HepG2 (cell line): Measurements from ENCODE around the gene KRTAP5-1. TPM values are rescaled to one million over a fixed set of nuclear protein-coding genes. Genes with fewer than 3 reads are reported as not detected.
"Not testable (repeated sequence)": the region's sequence is repeated elsewhere in the genome, so short reads cannot be mapped to it uniquely, and the experiment has no call there.

Source experiments
- ATAC-seq: fragments of 200-7000 bp; cut with Tn5 transposase; 3 replicates; pipeline ENCODE4 v1.9.1; 2020; ENCODE audit warnings: mild to moderate bottlenecking, moderate library complexity
- BruUV-seq: library from RNA; stranded (reverse); fragments of 400-500 nt; replicated peaks from 2 replicates; lab custom pipeline; 2021; lab: Mats Ljungman, UMichigan
- CTCF ChIA-PET: fragments of 300-600 bp; formaldehyde crosslinking; extraction: SDS; loops from one replicate; lab custom pipeline; 2021; ENCODE audit warnings: low total read pairs, inconsistent platforms, low intra/inter-chr PET ratio; lab: Yijun Ruan, JAX
- POLR2A ChIA-PET: fragments of 350-600 bp; sonication (Branson Sonifier 250); formaldehyde crosslinking; loops from one replicate; lab custom pipeline; 2020; ENCODE audit warnings: antibody characterized with exemption, inconsistent platforms; lab: Yijun Ruan, JAX
- DNase-seq: peaks from one replicate; pipeline ENCODE4 v3.0.0-alpha.2; 2015; ENCODE audit warnings: low spot score
- FAIRE-seq: peaks from 3 replicates; lab custom pipeline; 2011; peaks lifted over from hg19 to GRCh38; lab: Jason Lieb, UNC
- H2AFZ ChIP-seq: one replicate; pipeline ENCODE4 v1.6.1; 2011; ENCODE audit warnings: low read length, inconsistent platforms
- H3K27ac ChIP-seq: fragments of 300-600 bp; 3 replicates; pipeline ENCODE4 v1.8.0; 2011; ENCODE audit warnings: mixed run types, mild to moderate bottlenecking, mixed read lengths, low read length, inconsistent platforms; ENCODE audit not compliant: insufficient read depth; ENCODE audit errors: extremely low read length
- H3K27me3 ChIP-seq, 2 experiments: fragments of 200-600 bp in 1 of 2; 2 replicates in 1 of 2; 3 replicates in 1 of 2; pipeline versions ENCODE4 v1.6.0 to v1.8.0; 2011; ENCODE audit warnings: low read length in 2 of 2, mild to moderate bottlenecking in 2 of 2, moderate library complexity in 2 of 2, inconsistent platforms in 1 of 2; ENCODE audit not compliant: insufficient read depth in 2 of 2, control insufficient read depth in 1 of 2
- H3K36me3 ChIP-seq, 2 experiments: fragments of 200-600 bp in 1 of 2; replicated peaks in 1 of 2; 2 replicates in 1 of 2; 3 replicates in 1 of 2; pipeline versions ENCODE4 v1.5.1 to v1.8.0; 2011; ENCODE audit warnings: low read length in 2 of 2, inconsistent platforms in 1 of 2; ENCODE audit not compliant: insufficient read depth in 2 of 2, control insufficient read depth in 1 of 2
- H3K4me1 ChIP-seq: 2 replicates; pipeline ENCODE4 v1.5.1; 2012; ENCODE audit warnings: low read length, inconsistent platforms; ENCODE audit not compliant: insufficient read depth
- H3K4me2 ChIP-seq: 2 replicates; pipeline ENCODE4 v1.6.0; 2011; ENCODE audit warnings: low read depth, low read length, inconsistent platforms
- H3K4me3 ChIP-seq, 3 experiments: fragments of 200-600 bp in 1 of 3; sonication (generic), shearing (Covaris generic) in 1 of 3; replicated peaks in 1 of 3; 2 replicates each; pipeline ENCODE4 v1.5.1; 2011 to 2016; ENCODE audit warnings: low read length in 3 of 3, inconsistent platforms in 2 of 3, low read depth in 2 of 3, mild to moderate bottlenecking in 2 of 3, control low read depth in 1 of 3, mixed read lengths in 1 of 3; ENCODE audit not compliant: insufficient read depth in 1 of 3
- H3K79me2 ChIP-seq: one replicate; pipeline ENCODE4 v1.6.1; 2011; ENCODE audit warnings: low read length, inconsistent platforms; ENCODE audit not compliant: insufficient read depth
- H3K9ac ChIP-seq: 2 replicates; pipeline ENCODE4 v1.6.0; 2011; ENCODE audit warnings: mild to moderate bottlenecking, low read depth, low read length, inconsistent platforms; ENCODE audit not compliant: insufficient read depth
- H3K9me3 ChIP-seq: 2 replicates; pipeline ENCODE4 v1.5.1; 2012; ENCODE audit warnings: mild to moderate bottlenecking, low read length
- H4K20me1 ChIP-seq: 2 replicates; pipeline ENCODE4 v1.6.0; 2011; ENCODE audit warnings: inconsistent platforms, mild to moderate bottlenecking, low read length, moderate library complexity; ENCODE audit not compliant: insufficient read depth
- MED1 ChIP-seq: sonication (generic); formaldehyde crosslinking; IDR thresholded peaks from 2 replicates; pipeline ENCODE4 v1.4.0; 2020; ENCODE audit warnings: missing genetic modification reagents
- WGBS: methylation state at CpG from one replicate; pipeline ENCODE4 v1.1.6; 2017; ENCODE audit warnings: low lambda C conversion rate; 5-methylcytosine and 5-hydroxymethylcytosine counted together
- in situ Hi-C: cut with HindIII; loops from 2 replicates; pipeline ENCODE4 v1.10.0; 2017; ENCODE audit warnings: low pct_unique_long_range_greater_than_20kb; ENCODE audit not compliant: extremely low pct_ligation_motif_present
- intact Hi-C: fragments of 100-400 bp; cut with micrococcal nuclease; formaldehyde crosslinking; loops from one replicate; pipeline ENCODE4 v1.10.0; 2022; ENCODE audit not compliant: unreplicated experiment
- polyA plus RNA-seq, 8 experiments: library from polyadenylated mRNA; depleted of rRNA in 3 of 8; stranded (reverse) in 7 of 8; unstranded in 1 of 8; fragments of >200 nt; fragmentation: Illumina TruSeq in 4 of 8; extraction: Trizol in 4 of 8; gene quantifications; 2 replicates each; pipeline versions ENCODE4 v1.2.1 to v1.2.3, GENCODE V29; 2011 to 2016; ENCODE audit warnings: low read depth in 4 of 8, missing spikeins in 1 of 8, mixed read lengths in 1 of 8; ENCODE audit not compliant: insufficient read depth in 1 of 8
- total RNA-seq, 5 experiments: library from RNA; depleted of rRNA; stranded (reverse); fragments of >200 nt; fragmentation: Illumina TruSeq; extraction: Trizol; gene quantifications; 2 replicates each; pipeline ENCODE4 v1.2.3, GENCODE V29; 2016; ENCODE audit warnings: low read depth in 1 of 5

KRTAP5-1 gene
- total and polyA plus RNA-seq, 2 of the 13 experiments (the other 11 are each of a cell fraction or from before 2014, with no cell fraction given) = not detected

GRCh38 chr11:1596576-1597121, 11.6 kb upstream of the KRTAP5-1 start:
- ATAC-seq, H3K9me3 ChIP-seq, H4K20me1 ChIP-seq, H3K27ac ChIP-seq, in situ Hi-C loops, intact Hi-C loops, H3K36me3 ChIP-seq, DNase-seq, POLR2A ChIA-PET, FAIRE-seq, H3K9ac ChIP-seq, H3K4me3 ChIP-seq, H3K4me2 ChIP-seq, BruUV-seq, H2AFZ ChIP-seq, H3K79me2 ChIP-seq: not testable (repeated sequence)
- Histone ChIP-seq H3K4me1 (peaks cover 11% of the 10 kb centered on the region), H3K27me3 (peaks cover 0 to 26% of the 10 kb centered on the region in 2 experiments; a peak in 3 of 5 replicates)
- CTCF ChIA-PET = interaction anchor here (2.8 kb wide), 1 partner anchor 31 kb away, joined by 13 read pairs; no protein-coding TSS in a partner anchor
- WGBS = 43% methylated on average over 14 of the region's 19 CpGs

- in situ Hi-C loops, H4K20me1 ChIP-seq, H3K9me3 ChIP-seq: not testable (repeated sequence)
- 0 out of 2 replicates have a peak, but pooled peaks have one; percentile 19 for TF ChIP-seq MED1
- TF ChIP-seq, all 625 proteins: peak for 1; not testable (repeated sequence) for 624
- FAIRE-seq (peak; percentile 46), ATAC-seq (peak; percentile 56)
- H3K27ac ChIP-seq, DNase-seq, H3K79me2 ChIP-seq, H3K36me3 ChIP-seq, POLR2A ChIA-PET, H3K9ac ChIP-seq, intact Hi-C loops, H3K4me3 ChIP-seq, H3K4me2 ChIP-seq, BruUV-seq, H2AFZ ChIP-seq: not testable (repeated sequence)
- H3K4me1 ChIP-seq = peaks cover 11% of the 10 kb centered on the region
- 32% methylated on average over 10 of the region's 11 CpGs for WGBS
- H3K27me3 ChIP-seq = peaks cover 0 to 26% of the 10 kb centered on the region in 2 experiments; a peak in 3 of 5 replicates
- CTCF ChIA-PET = interaction anchor here (1.2 to 2.8 kb wide), 2 partner anchors 21 to 32 kb away, joined by 4 to 13 read pairs; no protein-coding TSS in a partner anchor
Observed at GRCh38 chr11:1595994-1596575, 11.0 kb upstream of the KRTAP5-1 start.
